ENCODE results near the gene CSTPP1.
A peak's percentile ranks its signal among the peaks of the same experiment; 100 is the strongest.

The CSTPP1 gene

DNA sequence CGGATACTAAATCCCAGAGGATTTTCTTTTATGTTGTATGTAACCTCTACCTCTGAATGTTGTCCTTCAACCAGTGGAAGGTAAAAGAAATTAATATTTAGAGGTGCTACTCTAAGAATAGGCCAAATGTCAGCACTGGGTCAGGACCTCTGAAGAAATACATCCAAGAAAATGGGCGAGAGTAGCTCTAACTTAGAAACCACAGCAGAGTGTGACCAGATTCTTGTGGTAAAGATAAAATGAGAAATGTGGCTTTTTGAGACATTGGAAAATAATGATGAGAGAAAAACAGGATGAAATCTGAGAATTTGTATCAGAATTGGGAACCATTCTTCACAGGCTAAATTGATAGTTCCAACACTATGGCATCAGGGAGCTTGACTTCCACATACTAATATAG, 63.5 kb downstream of the CSTPP1 start:
- DNase-seq (ENCODE audit: extremely low read depth, low read depth), result no peak
- TF ChIP-seq, protein P1, sequence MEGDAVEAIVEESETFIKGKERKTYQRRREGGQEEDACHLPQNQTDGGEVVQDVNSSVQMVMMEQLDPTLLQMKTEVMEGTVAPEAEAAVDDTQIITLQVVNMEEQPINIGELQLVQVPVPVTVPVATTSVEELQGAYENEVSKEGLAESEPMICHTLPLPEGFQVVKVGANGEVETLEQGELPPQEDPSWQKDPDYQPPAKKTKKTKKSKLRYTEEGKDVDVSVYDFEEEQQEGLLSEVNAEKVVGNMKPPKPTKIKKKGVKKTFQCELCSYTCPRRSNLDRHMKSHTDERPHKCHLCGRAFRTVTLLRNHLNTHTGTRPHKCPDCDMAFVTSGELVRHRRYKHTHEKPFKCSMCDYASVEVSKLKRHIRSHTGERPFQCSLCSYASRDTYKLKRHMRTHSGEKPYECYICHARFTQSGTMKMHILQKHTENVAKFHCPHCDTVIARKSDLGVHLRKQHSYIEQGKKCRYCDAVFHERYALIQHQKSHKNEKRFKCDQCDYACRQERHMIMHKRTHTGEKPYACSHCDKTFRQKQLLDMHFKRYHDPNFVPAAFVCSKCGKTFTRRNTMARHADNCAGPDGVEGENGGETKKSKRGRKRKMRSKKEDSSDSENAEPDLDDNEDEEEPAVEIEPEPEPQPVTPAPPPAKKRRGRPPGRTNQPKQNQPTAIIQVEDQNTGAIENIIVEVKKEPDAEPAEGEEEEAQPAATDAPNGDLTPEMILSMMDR (IDR thresholded peaks at IDR 0.05; ENCODE audit: low read depth, low read length), result no peak

DNA sequence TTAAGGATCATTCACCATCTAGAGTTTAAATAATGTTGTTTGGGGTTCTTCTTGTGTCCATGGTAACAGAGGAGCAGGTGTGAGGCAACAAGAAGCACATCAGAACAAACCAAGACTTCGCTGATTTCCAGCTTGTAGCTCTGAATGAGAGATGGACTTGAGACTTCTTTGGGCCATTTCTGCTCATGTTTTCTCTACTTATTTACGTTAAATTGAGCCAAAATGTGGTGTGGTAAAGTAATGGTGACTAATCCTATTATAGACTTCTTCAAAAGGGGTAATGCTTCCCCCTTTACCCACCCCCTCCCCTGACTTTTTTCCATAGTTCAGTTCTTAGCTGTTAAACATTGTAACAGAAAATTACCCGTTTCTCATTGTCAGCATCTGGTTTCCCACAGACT, 65.2 kb downstream of the CSTPP1 start:
- DNase-seq (ENCODE audit: extremely low read depth, low read depth), result no peak
- TF ChIP-seq, protein P1 (IDR thresholded peaks at IDR 0.05; ENCODE audit: low read depth, low read length), result no peak

- TF ChIP-seq, protein P1 (IDR thresholded peaks at IDR 0.05; ENCODE audit: low read depth, low read length), result no peak
- DNase-seq (ENCODE audit: extremely low read depth, low read depth), result no peak
Measured at GRCh38 chr11:47002390-47002789, 65.8 kb downstream of the CSTPP1 start.

- DNase-seq (ENCODE audit: extremely low read depth, low read depth), result no peak
- TF ChIP-seq, protein P1 (IDR thresholded peaks at IDR 0.05; ENCODE audit: low read depth, low read length), result no peak
Measured at GRCh38 chr11:47003180-47003877, 66.8 kb downstream of the CSTPP1 start.

GRCh38 chr11:47004595-47005033, 68.1 kb downstream of the CSTPP1 start:
- TF ChIP-seq, protein P1 (IDR thresholded peaks at IDR 0.05; ENCODE audit: low read depth, low read length), result no peak
- DNase-seq (ENCODE audit: extremely low read depth, low read depth), result peak; percentile 92

GRCh38 chr11:47005441-47005840, 68.9 kb downstream of the CSTPP1 start:
- no peak for DNase-seq (ENCODE audit: extremely low read depth, low read depth)
- TF ChIP-seq, protein P1 (IDR thresholded peaks at IDR 0.05; ENCODE audit: low read depth, low read length), result no peak

DNA sequence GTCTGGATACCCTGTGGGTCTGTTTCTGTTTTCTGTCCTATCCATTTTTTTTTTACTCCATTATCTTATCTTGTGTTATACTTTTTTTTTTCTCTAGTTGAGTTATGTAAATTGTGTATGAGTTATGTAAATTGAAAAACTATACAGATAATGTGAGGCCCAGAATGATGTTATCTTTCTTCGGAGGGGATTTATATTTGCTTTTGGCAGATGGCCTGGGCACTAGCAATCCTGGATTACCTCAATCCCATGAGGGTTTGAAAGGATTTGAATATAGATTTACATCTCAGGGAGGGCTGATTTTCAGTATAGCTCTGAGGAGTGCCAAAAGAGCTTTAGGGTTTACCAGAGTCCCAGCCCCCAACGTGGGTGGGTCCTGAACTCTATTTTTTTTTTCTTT, 71.0 kb downstream of the CSTPP1 start:
- TF ChIP-seq, protein P1 (IDR thresholded peaks at IDR 0.05; ENCODE audit: low read depth, low read length), result no peak
- no peak for DNase-seq (ENCODE audit: extremely low read depth, low read depth)

Data from AG09319 (cell line).